ENCODE results near the gene KCNK2.

KCNK2 gene

DNA sequence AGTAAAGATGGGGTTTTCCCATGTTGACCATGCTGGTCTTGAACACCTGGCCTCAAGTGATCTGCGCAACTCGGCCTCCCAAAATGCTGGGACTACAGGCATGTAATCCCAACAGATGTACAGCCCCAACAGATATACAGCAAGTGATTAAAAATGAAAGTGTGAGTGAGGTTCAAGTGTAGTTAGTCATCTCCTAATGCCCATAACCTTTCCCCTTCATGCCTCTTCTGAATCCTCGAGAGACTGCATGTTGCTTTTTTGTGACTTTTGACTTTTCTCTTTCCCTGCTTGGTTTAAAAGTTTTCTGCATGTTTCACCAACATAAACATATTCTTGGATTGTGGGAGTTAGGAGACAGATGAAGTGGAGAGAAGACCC is 31.2 kb downstream of the KCNK2 start:
- H3K27me3 Mint-ChIP-seq = no peaks in the 10 kb centered on the region
- DNase-seq (no peak), ATAC-seq (replicated peaks) (no peak)
- H3K4me3 Mint-ChIP-seq = no peak overlapping the region
- H3K36me3 Mint-ChIP-seq (ENCODE audit: insufficient read depth) = no peaks in the 10 kb centered on the region
- no peaks in the 10 kb centered on the region for H3K4me1 Mint-ChIP-seq (ENCODE audit: low read depth in 2 of 2)
- peaks cover 2 to 5% of the 10 kb centered on the region in 2 donors for H3K9me3 Mint-ChIP-seq
- H3K27ac Mint-ChIP-seq = no peak overlapping the region

DNA sequence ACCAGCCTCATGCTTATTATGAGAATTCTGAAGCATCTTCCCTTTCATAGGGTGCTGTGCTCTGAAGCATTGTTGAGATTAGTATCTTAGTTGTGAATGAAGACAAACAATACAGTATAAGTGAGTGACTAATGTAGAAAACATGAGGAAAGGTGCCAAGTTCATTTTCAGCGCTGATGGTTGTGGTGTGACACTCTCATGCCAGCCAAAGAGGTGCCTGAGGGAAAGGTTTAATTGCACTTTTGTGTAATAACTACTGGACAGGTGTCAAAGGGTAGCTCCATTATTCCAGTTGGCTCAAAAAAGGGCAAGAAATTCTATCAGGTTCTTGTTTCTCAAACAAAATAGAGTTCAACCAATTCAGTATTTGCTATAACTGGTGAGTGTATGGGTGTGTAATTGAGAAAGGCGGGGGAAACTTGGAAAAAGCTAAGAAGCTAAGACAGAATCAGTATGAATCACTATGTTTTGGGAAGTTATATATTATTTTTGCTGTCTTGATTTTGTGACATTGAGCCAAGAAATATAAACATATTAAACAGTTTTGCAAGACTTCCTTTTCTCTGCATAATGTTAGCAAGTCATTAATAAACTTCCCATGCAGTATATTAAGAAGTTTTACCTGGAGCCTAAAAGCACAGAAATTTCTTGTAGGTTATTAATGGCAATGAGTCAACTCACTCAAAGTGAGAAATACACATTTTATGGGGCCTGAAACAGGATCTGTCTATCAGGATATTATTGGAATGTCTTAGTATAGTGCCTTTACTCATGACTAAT is 31.8 kb downstream of the KCNK2 start:
- Mint-ChIP-seq H3K27me3 (no peaks in the 10 kb centered on the region), H3K27ac (no peak overlapping the region), H3K36me3 (ENCODE audit: insufficient read depth) (no peaks in the 10 kb centered on the region), H3K9me3 (peaks cover 2 to 4% of the 10 kb centered on the region in 2 donors), H3K4me1 (ENCODE audit: low read depth in 2 of 2) (no peaks in the 10 kb centered on the region), H3K4me3 (no peak overlapping the region)
- ATAC-seq (replicated peaks) = no peak
- DNase-seq = no peak

DNA sequence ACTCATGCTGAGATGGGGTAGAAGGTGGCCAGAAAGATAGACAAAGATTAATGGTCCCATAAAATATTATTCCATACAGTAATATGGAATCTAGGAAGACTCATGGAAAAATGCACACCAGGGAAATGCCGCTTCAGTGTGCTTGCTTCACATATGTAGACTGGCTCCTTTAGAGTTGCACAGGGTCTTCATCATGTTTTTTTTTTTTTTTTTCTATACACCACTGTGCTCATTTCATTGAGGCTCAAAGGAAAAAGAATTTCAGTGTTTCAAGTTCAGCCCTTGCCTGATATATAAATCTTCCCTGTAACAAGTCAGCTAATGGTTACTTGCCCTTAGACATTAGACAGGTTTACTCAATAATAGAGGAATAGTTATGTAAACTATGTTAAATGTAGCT is 33.2 kb downstream of the KCNK2 start:
- no peak overlapping the region for H3K4me3 Mint-ChIP-seq
- no peak overlapping the region for H3K27ac Mint-ChIP-seq
- ATAC-seq (replicated peaks) (no peak), DNase-seq (no peak)
- H3K36me3 Mint-ChIP-seq (ENCODE audit: insufficient read depth) = no peaks in the 10 kb centered on the region
- H3K4me1 Mint-ChIP-seq (ENCODE audit: low read depth in 2 of 2) = no peaks in the 10 kb centered on the region
- peaks cover 0 to 3% of the 10 kb centered on the region in 2 donors for H3K9me3 Mint-ChIP-seq
- no peaks in the 10 kb centered on the region for H3K27me3 Mint-ChIP-seq

DNA sequence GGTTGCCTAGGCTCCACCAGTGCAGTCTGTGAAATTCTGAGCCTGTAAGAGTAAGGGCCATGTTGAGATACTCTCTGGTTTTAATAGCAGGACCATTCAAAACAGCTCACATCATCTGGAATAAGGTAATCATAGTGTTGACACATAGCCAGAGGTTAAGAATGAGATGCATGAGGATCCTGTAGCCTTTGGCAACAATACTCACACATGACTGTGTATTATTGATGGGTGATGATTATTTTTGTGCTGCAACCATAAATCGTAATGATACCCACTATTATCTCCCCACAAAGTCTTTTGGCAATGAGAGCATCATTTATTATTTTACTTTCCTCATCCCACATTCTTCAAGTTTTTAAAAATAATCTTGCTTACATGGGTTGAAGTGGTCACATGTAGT is 35.5 kb downstream of the KCNK2 start:
- no peak overlapping the region for H3K4me3 Mint-ChIP-seq
- no peaks in the 10 kb centered on the region for H3K27me3 Mint-ChIP-seq
- no peak for DNase-seq
- no peaks in the 10 kb centered on the region for H3K4me1 Mint-ChIP-seq (ENCODE audit: low read depth in 2 of 2)
- ATAC-seq (replicated peaks) = no peak
- no peak overlapping the region for H3K27ac Mint-ChIP-seq
- H3K36me3 Mint-ChIP-seq (ENCODE audit: insufficient read depth) = no peaks in the 10 kb centered on the region
- peaks cover 0 to 3% of the 10 kb centered on the region in 2 donors for H3K9me3 Mint-ChIP-seq

DNA sequence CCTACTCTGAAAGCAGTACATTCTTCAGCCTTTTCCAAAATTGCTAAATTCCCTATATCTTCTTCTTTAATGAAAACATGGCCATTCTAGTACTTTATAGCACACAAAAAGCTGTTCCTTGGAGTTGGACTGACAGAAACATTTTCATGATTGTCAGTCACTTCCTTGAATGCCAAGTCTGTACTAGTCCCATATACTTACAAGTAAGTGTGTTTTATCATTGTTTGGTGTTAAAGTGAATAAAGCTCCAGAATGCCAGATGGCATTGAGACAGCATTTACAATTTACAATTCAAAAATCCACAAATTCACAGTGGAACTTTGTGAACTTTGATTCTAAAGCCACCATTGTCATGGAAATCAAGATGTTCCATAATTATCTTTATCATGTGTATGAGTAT is 36.5 kb downstream of the KCNK2 start:
- H3K9me3 Mint-ChIP-seq = peaks cover 0 to 3% of the 10 kb centered on the region in 2 donors
- no peaks in the 10 kb centered on the region for H3K4me1 Mint-ChIP-seq (ENCODE audit: low read depth in 2 of 2)
- ATAC-seq (replicated peaks) (no peak), DNase-seq (no peak)
- H3K27me3 Mint-ChIP-seq = no peaks in the 10 kb centered on the region
- H3K36me3 Mint-ChIP-seq (ENCODE audit: insufficient read depth) = no peaks in the 10 kb centered on the region
- H3K4me3 Mint-ChIP-seq = no peak overlapping the region
- H3K27ac Mint-ChIP-seq = no peak overlapping the region

DNA sequence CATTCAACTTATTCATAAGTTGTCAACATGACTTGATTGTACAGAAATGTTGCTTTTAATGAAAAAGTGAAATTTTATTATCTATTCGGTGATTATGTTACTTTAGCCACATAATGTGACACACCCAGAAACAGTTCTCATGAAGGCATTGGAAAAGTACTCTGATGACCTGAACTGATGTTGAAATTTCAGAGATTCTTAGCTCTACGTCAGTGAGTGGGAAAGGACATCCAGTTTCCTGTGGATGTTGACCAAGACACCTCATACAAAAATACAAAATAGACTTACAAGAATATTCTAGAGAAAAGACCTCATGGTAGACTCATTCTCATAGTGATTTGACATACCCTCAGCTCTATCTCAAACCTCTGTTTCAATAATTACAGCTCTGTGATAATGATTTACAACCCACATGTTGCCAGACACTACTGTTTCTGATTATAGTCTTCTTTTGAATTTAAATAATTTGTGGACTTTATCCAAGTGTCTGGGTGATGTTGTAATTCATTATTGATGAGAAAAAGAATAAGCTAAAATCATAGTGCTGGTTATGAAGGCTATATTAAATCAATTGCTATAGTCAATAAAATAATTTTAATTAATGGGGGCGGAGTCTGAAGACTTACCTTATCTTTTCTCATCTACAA is 37.3 kb downstream of the KCNK2 start:
- H3K36me3 Mint-ChIP-seq (ENCODE audit: insufficient read depth) = no peaks in the 10 kb centered on the region
- ATAC-seq (replicated peaks) (no peak), DNase-seq (no peak)
- H3K27ac Mint-ChIP-seq = no peak overlapping the region
- no peaks in the 10 kb centered on the region for H3K4me1 Mint-ChIP-seq (ENCODE audit: low read depth in 2 of 2)
- no peak overlapping the region for H3K4me3 Mint-ChIP-seq
- peaks cover 0 to 3% of the 10 kb centered on the region in 2 donors for H3K9me3 Mint-ChIP-seq
- H3K27me3 Mint-ChIP-seq = no peaks in the 10 kb centered on the region

DNA sequence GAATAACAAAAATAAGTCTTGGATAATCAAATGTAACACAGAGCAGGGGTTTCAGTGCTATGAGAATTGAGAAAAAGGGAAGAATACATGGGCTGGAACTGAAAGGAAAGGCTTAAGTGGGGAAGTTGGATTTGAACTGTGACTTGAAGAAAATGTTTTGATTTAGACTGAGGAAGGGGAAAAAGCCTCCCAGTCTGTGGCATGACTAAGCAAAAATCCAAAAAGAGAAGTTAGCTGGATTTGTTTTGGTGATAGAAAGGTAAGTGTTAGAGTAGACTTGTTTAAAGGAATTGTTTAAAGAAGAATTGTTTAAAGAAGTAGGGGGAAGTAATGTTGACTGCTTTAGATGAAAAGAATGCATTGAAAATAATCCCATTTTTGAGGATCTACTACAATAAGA is 46.0 kb downstream of the KCNK2 start:
- no peak overlapping the region for H3K4me3 Mint-ChIP-seq
- DNase-seq (no peak), ATAC-seq (replicated peaks) (no peak)
- H3K36me3 Mint-ChIP-seq (ENCODE audit: insufficient read depth) = no peaks in the 10 kb centered on the region
- H3K27me3 Mint-ChIP-seq = no peaks in the 10 kb centered on the region
- H3K9me3 Mint-ChIP-seq = peaks cover 0 to 6% of the 10 kb centered on the region in 2 donors
- H3K27ac Mint-ChIP-seq = no peak overlapping the region
- no peaks in the 10 kb centered on the region for H3K4me1 Mint-ChIP-seq (ENCODE audit: low read depth in 2 of 2)

DNA sequence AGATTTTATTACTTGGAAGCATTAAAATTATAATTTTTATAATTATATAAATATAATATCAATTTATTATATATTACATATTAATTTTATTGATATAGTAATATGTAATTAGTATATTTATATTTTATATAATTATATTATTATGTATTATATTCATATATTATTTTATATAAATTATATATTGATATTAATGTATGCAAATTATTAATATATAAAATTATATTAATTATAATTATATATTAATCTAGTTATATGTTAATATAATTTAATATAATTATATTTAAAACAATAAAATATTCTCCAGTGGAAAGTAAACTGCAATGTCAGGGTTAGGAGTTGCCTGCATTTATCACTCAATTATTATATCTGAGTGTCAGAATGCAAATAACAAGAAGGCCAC is 48.8 kb downstream of the KCNK2 start:
- Mint-ChIP-seq H3K27me3 (no peaks in the 10 kb centered on the region), H3K36me3 (ENCODE audit: insufficient read depth) (no peaks in the 10 kb centered on the region), H3K9me3 (peaks cover 0 to 6% of the 10 kb centered on the region in 2 donors), H3K4me3 (no peak overlapping the region), H3K27ac (no peak overlapping the region), H3K4me1 (ENCODE audit: low read depth in 2 of 2) (no peaks in the 10 kb centered on the region)
- no peak for ATAC-seq (replicated peaks)
- DNase-seq = no peak

DNA sequence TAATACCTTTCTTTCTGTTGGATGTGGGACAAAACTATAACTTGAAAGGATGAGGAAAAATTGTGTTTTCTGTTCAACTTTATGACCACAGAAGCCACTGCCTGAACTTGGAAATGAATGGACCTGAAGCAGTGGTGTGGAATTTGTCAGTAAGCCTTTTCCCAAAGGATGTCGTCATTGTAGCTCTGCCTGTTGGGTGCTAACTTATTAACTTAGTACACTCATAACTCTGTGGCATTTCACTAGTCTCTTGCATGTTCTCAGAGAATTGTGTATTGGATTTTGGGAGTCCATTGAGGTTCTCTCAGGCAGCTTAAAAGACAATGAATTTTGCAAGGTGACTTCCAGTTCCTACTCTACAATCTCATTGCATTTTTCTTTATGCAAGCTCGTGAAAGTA is 49.6 kb downstream of the KCNK2 start:
- H3K27me3 Mint-ChIP-seq = no peaks in the 10 kb centered on the region

DNA sequence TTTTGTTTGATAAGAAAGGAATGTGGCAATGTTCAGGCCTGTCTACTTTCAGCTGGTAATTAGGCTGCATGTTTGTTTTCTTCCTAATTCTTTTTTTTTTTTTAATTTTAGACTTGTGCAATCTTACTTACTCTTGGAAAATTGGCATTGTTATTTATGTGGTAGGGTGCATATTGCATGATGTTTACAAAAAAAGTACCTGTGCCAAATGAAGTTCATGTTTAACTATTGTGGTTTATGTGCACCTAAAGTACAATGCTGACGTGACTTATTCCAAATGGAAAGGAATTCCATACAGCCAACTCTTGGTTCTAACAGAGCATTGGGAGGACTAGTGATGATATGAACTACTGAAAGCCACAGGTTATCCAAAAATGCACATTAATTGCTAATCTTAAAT is 51.0 kb downstream of the KCNK2 start:
- Mint-ChIP-seq H3K4me1 (ENCODE audit: low read depth in 2 of 2) (no peaks in the 10 kb centered on the region), H3K36me3 (ENCODE audit: insufficient read depth) (no peaks in the 10 kb centered on the region), H3K4me3 (no peak overlapping the region), H3K9me3 (peaks cover 0 to 6% of the 10 kb centered on the region in 2 donors), H3K27ac (no peak overlapping the region), H3K27me3 (no peaks in the 10 kb centered on the region)
- DNase-seq (no peak), ATAC-seq (replicated peaks) (no peak)

More for the DNA sequence above, 49.6 kb downstream of the KCNK2 start:
- Mint-ChIP-seq H3K36me3 (ENCODE audit: insufficient read depth) (no peaks in the 10 kb centered on the region), H3K27ac (no peak overlapping the region), H3K4me3 (no peak overlapping the region), H3K9me3 (peaks cover 0 to 6% of the 10 kb centered on the region in 2 donors), H3K4me1 (ENCODE audit: low read depth in 2 of 2) (no peaks in the 10 kb centered on the region)
- ATAC-seq (replicated peaks) (no peak), DNase-seq (no peak)

DNA sequence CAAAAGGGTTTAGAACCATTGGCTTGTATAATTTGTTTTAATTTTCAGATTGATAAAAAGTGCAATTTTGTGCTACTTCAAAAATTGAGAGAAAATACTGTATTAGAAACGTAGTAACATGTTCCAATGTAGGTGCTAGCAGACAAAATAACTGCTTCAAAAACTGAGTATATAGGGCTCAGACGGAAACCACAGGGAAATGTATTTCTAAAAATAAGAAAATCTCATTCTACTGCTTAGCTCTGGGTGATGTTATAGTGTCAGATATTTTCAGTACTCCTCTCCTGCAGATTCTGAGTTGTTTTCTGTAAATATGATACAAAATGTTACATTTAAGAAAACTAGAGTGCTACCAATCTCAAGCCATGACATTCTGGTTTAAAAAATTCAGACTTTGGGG is 55.4 kb downstream of the KCNK2 start:
- ATAC-seq (replicated peaks) = no peak

DNA sequence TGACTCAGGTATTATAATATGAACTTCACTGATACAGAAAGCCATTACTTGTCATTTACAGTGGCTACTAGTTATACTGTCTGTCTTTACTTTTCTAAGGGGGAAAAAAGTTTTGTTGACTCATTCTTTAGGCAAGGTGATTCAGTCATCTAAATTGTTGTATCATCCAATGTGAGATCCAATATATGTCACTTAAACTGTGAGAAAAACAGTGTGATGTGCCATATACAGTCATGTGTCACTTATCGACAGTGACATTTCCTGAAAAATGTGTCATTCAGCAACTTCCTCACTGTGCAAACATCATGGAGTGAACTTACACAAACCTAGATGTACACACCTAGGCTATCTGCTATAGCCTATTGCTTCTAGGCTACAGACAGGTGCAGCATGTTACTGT is 57.6 kb downstream of the KCNK2 start:
- DNase-seq (no peak), ATAC-seq (replicated peaks) (no peak)
- Mint-ChIP-seq H3K27ac (no peak overlapping the region), H3K4me3 (no peak overlapping the region), H3K4me1 (ENCODE audit: low read depth in 2 of 2) (no peaks in the 10 kb centered on the region), H3K27me3 (no peaks in the 10 kb centered on the region), H3K9me3 (no peaks in the 10 kb centered on the region), H3K36me3 (ENCODE audit: insufficient read depth) (no peaks in the 10 kb centered on the region)

More for the DNA sequence above, 55.4 kb downstream of the KCNK2 start:
- DNase-seq = no peak
- Mint-ChIP-seq H3K27me3 (no peaks in the 10 kb centered on the region), H3K4me1 (ENCODE audit: low read depth in 2 of 2) (no peaks in the 10 kb centered on the region), H3K4me3 (no peak overlapping the region), H3K36me3 (ENCODE audit: insufficient read depth) (no peaks in the 10 kb centered on the region), H3K27ac (no peak overlapping the region), H3K9me3 (no peaks in the 10 kb centered on the region)

DNA sequence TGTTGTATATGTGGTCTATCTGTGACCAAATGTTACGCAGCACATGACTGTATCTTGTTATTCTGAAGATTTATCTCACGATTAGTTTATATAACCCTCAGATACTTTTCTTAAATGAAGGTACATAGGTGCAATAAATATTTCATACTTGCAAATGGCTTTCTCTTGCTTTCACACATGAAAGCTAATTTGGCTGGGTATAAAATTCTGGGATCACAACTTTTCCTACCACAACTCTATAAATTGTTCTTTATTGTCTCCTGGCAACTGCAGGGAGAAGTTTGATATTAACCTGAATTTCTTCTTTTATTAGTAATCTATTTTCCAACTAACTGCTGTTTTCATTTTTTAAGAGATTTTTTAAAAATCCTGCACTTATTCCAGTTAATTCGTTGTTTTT is 58.9 kb downstream of the KCNK2 start:
- no peaks in the 10 kb centered on the region for H3K4me1 Mint-ChIP-seq (ENCODE audit: low read depth in 2 of 2)
- H3K9me3 Mint-ChIP-seq = no peaks in the 10 kb centered on the region
- ATAC-seq (replicated peaks) (no peak), DNase-seq (no peak)
- H3K4me3 Mint-ChIP-seq = no peak overlapping the region
- H3K27ac Mint-ChIP-seq = no peak overlapping the region
- no peaks in the 10 kb centered on the region for H3K36me3 Mint-ChIP-seq (ENCODE audit: insufficient read depth)
- no peaks in the 10 kb centered on the region for H3K27me3 Mint-ChIP-seq

DNA sequence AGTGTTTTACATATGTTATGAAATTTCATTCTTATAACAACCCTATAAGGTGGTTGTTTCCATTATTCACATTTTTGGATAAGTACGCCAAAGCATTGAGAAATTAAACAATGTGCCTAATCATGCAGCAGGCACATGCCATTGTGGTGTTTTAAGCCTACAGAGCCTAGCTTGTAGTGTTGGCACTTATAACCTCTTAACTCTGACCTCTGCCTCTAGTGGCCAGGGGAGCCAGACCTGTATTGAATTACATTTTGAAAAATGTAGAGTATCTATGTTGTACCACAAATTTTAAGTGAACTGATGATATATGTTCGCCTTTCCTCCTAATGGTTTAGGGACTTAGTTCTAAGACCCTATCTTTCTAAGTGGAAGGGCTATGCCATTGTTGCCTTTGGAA is 61.0 kb downstream of the KCNK2 start:
- no peak overlapping the region for H3K27ac Mint-ChIP-seq
- H3K4me3 Mint-ChIP-seq = no peak overlapping the region
- no peaks in the 10 kb centered on the region for H3K27me3 Mint-ChIP-seq
- no peak for ATAC-seq (replicated peaks)
- no peaks in the 10 kb centered on the region for H3K36me3 Mint-ChIP-seq (ENCODE audit: insufficient read depth)
- H3K4me1 Mint-ChIP-seq (ENCODE audit: low read depth in 2 of 2) = no peaks in the 10 kb centered on the region
- no peaks in the 10 kb centered on the region for H3K9me3 Mint-ChIP-seq
- DNase-seq = no peak
